Liver (tissue), 3 donors: ENCODE results near the gene MVB12B.

Source experiments
- ATF3 ChIP-seq: IDR thresholded peaks from 2 replicates; pipeline ENCODE4 v1.6.1; 2016; ENCODE audit warnings: antibody characterized with exemption
- CTCF ChIP-seq: fragments of 150-350 bp; IDR thresholded peaks from 2 replicates; pipeline ENCODE4 v1.5.1; 2017; ENCODE audit warnings: improper control_type of control experiment, low read depth, low read length; ENCODE audit not compliant: missing input control
- NR2F2 ChIP-seq: IDR thresholded peaks from 2 replicates; pipeline ENCODE4 v1.6.1; 2016; ENCODE audit warnings: antibody characterized with exemption
- RAD21 ChIP-seq, 2 donors: IDR thresholded peaks; 2 replicates each; pipeline ENCODE4 v1.6.1; 2016; ENCODE audit warnings: antibody characterized with exemption in 2 of 2, mild to moderate bottlenecking in 2 of 2
- REST ChIP-seq: IDR thresholded peaks from 2 replicates; pipeline ENCODE4 v1.6.1; 2016; ENCODE audit warnings: antibody characterized with exemption, mild to moderate bottlenecking
- TAF1 ChIP-seq: conservative IDR thresholded peaks from 2 replicates; pipeline ENCODE4 v1.6.1; 2016; ENCODE audit warnings: antibody characterized with exemption, mild to moderate bottlenecking
- donor health status: healthy.
- donor health status: healthy.

- TF ChIP-seq CTCF (no peak), REST (no peak), TAF1 (no peak), NR2F2 (no peak), RAD21 (IDR thresholded peaks at IDR 0.05) (no peak), ATF3 (no peak)
Measured at GRCh38 chr9:126491949-126492348, 165.3 kb downstream of the MVB12B start.
